Skeletal muscle cell (primary cell): ENCODE data around the gene ARIH1.
"Not testable (repeated sequence)": the region's sequence is repeated elsewhere in the genome, so short reads cannot be mapped to it uniquely, and the experiment has no call there.

Experiments
- DNase-seq: peaks from one replicate; pipeline ENCODE4 v3.0.0-alpha.2; 2010; ENCODE audit warnings: low read depth
- H3K4me3 ChIP-seq: 2 replicates; pipeline ENCODE4 v1.5.1; 2011; ENCODE audit warnings: low read depth, mild to moderate bottlenecking, control low read depth, low read length, moderate library complexity

The ARIH1 gene

DNA sequence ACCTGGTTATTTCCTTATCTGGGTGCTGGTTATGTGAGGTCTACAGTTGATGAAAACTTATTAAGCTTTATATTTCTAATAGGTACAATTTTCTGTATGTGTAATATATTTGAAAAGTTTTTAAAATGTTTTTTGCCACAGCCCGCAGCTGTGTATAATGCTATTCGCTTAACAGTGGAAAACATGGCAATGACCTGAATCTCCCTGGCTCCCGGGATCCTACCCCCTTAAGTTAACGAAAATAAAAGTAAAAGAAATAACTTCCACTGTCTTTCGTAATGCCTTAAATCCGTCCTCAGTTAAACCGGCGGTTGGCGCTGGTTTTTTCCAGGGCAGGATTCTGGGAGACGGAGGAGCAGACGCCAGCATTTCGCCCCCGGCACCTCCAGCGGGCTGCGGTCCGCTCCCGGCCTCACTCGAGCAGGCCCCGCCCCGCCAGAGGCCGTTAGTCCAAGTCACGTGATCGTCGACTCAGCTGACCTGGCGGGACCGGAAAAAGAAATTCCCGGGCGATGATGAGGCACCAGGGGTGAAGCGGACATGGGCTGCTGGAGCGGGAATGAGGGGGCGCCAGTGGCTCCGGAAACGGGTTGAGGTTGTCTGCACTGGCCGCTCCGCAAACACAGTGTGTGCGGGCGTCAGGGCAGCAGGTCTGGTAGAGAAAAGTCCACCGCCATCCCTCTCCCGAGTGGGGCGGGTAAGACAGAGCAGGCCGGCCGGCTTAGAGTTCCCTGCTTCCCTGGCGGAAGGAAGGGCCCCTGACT is 162.6 kb downstream of the ARIH1 start:
- DNase-seq: not testable (repeated sequence)

GRCh38 chr15:72639759-72640483 is 165.8 kb downstream of the ARIH1 start:
- H3K4me3 ChIP-seq, DNase-seq: not testable (repeated sequence)

More for the DNA sequence above, 162.6 kb downstream of the ARIH1 start:
- peak overlapping the region; percentile 44 for H3K4me3 ChIP-seq

GRCh38 chr15:72642271-72642670 is 168.1 kb downstream of the ARIH1 start:
- not testable (repeated sequence) for H3K4me3 ChIP-seq, DNase-seq

DNA sequence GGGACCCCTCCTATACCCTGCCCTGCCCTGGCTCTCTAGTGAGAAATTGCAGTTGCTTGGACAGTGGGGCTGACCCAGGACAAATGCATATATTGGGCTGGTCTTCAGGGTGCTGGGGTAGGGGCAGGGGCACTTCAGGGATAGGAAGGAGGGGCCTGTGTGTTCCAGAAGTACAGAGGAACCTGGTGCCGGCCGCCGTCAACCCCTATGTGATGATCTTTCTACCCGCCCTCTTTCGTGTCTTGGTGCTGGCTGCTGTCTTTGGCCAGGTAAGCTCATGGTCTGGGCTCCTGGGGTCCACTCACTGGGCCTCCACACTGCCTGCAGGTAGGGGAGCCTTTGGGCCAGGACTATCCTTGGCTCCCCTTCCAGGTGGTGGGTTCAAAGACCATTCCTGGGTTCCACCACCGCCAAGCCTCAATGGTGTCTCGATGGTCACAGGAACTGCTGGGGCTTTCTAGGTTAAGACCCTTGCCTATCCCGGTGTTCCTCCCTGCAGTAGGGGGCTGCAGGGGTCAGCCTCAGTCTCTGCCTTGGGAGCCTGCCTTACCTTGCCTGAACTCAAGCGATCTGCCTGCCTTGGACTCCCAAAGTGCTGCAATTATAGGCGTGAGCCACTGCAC is 174.6 kb downstream of the ARIH1 start:
- not testable (repeated sequence) for H3K4me3 ChIP-seq, DNase-seq
